Activated CD8-positive, alpha-beta memory T cell treated with anti-CD3 and anti-CD28 coated beads for 4 hours (primary cell): ENCODE measurements around the gene RPL29.
"Not testable (repeated sequence)": the region's sequence is repeated elsewhere in the genome, so short reads cannot be mapped to it uniquely, and the experiment has no call there.

Experiments used
- DNase-seq, 2 donors: peaks; one replicate each; pipeline ENCODE4 v3.0.0-alpha.2; 2020; ENCODE audit warnings: low read depth in 2 of 2

The RPL29 gene

DNA sequence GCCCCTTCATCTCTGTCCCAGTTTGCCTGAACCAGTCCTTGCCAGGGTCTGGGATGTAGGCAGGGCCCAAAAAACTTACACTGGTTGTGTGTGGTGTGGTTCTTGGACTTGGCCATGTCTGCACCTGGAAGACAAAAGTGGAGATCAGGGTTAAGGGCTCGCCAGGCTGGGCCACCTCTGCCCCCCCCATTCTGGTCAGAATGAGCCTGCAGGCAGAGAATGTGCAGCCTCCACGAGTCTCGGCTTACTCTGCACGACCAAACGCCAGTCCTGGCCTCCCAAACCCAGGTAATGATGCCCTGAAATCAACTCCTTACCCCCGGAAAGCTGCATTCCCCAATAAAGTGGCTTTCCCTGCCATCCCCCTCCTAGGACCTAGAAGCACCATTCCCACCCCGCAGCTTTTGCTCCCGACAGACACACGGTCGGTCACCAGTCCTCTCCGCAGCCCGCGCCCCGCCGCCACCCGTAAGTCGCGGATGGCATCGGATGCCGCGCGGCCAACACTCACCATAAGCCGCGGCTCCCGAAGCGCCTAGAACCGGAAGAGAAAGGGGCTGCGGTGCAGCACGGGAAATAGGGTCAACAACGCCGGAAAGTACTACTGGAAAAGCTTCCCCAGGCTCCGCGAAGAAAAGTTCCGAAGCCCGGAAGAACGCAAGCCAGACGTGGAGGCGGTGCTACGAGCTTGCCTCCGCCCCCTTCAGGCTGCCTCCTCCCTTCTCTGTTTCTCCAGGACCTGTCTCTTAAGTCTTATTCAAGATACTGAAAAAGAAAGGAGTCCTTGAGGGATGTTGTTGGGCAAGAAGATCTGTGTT is at the start of gene RPL29:
Gene RPL29 (minus strand): TSS at position 550 of the 818 bp plus-strand sequence. CDS start 434 bp downstream, at position 116.
- peak; percentile 84 to 87 for DNase-seq

DNA sequence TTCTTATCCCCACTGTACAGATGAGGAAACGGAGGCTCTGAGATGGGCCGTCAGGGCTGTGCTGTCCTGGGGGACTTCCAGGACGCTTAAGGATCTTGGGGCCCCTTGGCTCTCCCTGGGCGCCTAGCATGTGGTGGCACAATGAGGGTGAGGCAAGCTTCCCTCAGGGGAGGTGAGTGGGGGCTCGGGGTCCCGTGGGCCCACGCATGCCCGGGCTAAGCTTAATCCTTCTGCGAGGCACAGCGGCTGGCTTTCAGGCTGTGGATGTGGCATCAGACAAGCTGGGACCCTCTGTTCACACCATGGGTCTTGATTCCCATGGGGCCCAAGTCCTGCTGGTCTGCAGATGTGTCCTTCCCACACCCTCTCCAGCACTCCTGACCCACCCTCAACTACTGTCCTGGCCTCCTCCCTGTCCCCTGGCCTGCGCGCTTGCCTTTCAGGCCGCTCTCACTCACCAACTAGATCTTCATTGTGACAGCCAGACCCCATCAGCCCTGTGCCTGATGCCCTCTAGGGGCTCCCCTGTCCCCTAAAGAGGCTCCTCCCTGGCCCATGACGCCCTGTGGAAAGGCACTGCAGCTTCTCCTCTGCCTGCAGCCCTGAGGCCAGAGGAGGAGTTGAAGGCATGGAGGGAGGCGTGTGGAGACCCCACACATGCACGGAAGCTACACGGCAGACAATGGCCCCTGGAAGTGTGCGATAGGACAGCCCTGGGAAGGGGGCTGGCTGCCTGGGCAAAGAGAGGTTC is 49.3 kb upstream of the RPL29 start:
- DNase-seq: no peak

DNA sequence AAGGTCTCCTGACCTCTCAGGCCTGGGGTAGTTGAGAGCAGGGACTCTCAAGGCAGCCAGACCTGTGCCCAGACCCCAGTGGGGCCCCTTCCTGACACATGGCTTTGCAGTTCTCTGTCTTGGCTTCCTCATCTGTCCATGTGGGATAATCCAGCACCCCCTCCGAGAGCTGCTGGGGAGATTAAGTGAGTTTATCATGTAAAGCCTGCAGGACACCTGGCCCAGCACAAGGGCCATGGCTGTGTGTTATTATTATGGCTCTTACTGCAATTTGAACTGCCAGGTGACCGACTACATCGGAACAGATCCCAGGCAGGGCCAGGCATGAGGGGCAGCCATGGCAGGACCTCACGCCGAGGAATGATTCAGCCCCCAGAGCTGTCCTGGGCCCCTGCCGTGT is 48.1 kb upstream of the RPL29 start:
- no peak for DNase-seq

DNA sequence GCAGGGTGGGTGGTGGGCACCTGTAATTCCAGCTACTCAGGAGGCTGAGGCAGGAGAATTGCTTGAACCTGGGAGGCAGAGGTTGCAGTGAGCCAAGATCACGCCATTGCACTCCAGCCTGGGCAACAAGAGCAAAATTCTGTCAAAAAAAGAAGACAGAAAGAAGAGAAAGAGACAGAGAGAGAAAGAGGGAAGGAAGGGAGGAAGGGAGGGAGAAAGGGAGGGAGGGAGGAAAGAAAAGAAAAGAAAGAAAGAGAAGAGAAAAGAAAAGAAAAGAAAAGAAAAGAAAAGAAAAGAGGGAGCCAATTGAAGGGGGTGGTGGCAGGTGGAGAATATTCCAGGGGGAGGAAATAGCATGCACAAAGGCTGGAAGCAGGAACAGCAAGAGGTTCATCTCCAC is 47.3 kb upstream of the RPL29 start:
- DNase-seq: not testable (repeated sequence)

GRCh38 chr3:52041118-52041731 is 45.5 kb upstream of the RPL29 start:
- DNase-seq: no peak

GRCh38 chr3:52040600-52040999 is 44.9 kb upstream of the RPL29 start:
- DNase-seq: no peak

- no peak for DNase-seq
Measured at GRCh38 chr3:52039846-52040245, 44.2 kb upstream of the RPL29 start.

DNA sequence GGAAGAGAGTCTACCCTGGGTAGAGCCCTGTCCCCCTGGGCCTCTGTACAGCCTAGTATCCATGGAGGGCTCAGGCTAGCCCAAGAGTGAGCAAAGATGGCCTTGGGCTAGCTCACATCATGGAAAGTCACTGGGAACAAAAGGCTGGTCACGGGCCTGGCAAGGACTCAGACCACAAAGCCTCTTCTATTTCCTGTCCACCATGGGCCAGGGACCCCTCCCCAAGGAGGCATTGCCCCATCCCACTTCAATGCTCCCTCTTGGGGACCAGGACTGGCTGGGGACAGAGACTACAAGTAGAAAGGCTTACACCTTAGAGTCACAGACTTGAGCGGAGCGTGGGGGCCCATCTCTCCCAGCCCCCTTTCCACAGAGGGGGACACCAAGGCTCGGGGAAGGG is 43.7 kb upstream of the RPL29 start:
- DNase-seq: no peak

DNA sequence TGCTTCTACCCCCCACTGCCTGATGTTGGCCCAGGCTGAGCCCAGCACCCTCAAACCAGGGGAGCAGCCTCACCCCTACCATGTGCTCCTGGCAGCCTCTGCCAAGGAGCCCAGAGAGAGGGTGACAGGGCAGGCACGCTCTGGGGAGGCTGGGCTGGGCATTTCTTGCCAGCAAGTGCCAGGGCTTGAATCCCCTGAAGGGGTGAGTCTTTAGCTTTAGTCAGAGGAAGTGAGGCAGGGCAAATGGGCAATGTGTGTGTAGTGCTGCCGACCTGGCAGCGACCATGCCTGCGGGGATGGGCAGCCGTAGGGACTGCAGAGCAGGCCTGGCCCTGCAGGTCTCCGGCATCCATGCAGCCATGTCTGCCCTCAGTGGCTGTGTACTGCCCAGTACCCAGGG is 42.5 kb upstream of the RPL29 start:
- no peak for DNase-seq

DNA sequence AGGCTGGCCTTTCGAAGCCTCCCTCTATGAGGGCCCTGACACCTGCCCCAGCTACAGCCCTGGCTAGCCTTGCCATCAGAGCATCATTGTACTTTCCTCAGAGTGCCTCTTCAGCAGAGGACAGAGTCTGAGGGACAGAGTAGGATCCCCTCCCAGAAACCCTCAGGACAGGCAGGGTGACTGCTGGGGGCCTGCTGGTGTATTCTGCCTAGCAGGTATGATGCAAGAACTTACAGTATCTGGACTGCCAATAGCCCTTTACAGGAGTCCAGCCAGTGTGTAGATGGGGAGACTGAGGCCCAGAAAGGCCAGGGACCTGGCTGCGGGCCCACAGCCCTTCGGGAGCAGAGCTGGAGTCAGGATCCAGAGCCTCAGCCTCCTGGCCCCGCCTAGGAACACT is 41.6 kb upstream of the RPL29 start:
- DNase-seq: no peak

GRCh38 chr3:52036829-52037228 is 41.1 kb upstream of the RPL29 start:
- DNase-seq: no peak

DNA sequence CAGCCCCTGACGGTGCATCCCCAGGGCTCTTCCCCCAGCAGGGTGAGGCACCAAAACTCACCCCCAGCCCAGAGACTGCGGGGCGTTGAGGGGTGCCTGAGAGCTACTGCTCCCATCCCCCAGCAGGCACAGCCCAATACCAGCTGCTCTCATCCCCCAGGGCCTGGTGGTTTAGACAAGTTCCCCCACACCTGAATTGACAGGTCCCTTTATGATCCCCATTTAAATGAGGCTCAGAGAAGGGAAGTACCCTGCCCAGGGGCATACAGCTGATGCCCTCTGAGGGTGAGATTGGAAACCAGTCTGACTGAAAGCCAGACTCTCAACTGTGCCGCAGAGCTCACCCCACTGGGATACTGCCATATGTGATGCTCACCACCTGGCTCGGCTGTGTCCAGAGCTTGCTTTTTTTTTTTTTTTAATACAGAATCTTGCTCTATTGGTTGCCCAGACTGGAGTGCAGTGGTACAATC is 40.6 kb upstream of the RPL29 start:
- no peak for DNase-seq

DNA sequence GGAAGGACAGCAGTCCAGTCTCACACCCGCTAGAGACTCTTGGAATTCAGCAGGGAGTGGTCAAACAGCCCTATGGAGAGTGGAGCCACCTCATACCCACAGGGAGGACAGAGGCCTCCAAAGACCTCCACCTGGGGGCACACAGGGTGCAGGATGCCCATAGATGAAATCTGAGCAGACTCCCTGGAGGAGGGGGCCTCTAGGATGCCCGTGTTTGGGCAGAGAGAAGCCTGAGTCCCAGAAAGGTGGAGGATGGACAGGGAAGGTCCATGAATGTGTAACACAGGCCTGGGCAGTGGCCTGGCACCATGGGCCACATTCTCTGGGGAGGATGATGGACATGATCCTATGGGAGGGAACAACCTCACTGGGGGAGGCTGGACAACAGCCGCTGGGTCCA is 39.0 kb upstream of the RPL29 start:
- DNase-seq: no peak

- DNase-seq: no peak
Measured at GRCh38 chr3:52034212-52034611, 38.5 kb upstream of the RPL29 start.

- not testable (repeated sequence) for DNase-seq
Measured at GRCh38 chr3:52033748-52034147, 38.1 kb upstream of the RPL29 start.

- DNase-seq: no peak
Measured at GRCh38 chr3:52032702-52033408, 37.2 kb upstream of the RPL29 start.

GRCh38 chr3:52031896-52032295 is 36.2 kb upstream of the RPL29 start:
- DNase-seq: no peak

GRCh38 chr3:52030714-52031310 is 35.1 kb upstream of the RPL29 start:
- DNase-seq: no peak

GRCh38 chr3:52029535-52029934 is 33.8 kb upstream of the RPL29 start:
- DNase-seq: no peak

DNA sequence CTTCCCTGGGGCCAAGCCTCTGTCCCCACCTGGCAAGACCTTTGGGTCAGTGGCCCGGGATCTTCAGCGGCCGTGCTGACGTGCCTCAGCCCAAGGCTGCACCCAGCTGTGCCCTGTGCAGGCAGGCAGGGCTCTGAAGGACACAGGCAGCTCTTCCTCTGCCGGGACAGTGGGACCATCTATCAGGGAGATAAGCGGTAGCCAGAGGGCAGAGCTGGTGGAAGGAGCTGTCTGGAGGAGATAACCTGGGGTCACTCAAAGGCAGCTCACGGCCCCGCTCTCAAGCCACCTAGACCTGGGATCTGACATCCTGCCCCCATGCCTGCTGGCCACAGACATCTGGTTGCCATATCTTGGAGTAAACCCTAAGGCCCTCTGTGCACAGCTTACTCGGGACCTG is 33.4 kb upstream of the RPL29 start:
- no peak for DNase-seq

DNA sequence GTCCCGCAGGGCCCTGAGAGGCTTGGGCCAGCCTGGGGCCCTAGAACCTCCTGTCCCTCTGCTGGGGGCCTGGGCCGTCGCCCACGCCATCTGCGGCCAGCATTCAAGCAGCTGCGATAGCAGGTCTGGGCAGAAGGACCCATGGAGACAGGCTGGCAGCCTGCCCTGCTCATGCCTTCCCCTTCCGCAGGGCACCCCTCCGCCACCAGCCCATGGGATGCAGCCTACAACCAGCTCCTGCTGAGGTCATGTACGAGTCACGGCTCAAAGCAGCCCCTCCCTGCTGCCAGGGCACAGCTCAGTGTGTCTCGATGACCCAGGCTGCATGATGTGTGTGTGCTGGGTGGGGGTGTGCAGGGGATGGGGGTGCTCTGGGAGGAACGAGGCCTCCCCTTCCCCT is 32.9 kb upstream of the RPL29 start:
- no peak for DNase-seq

- no peak for DNase-seq
Measured at GRCh38 chr3:52026041-52026440, 30.3 kb upstream of the RPL29 start.
